Superior temporal gyrus (tissue), 1 donor: ENCODE results near the gene IRF2BP2.
"Not testable (repeated sequence)": the region's sequence is repeated elsewhere in the genome, so short reads cannot be mapped to it uniquely, and the experiment has no call there.

ENCODE experiments used
- DNase-seq: peaks from one replicate; pipeline ENCODE4 v3.0.0-alpha.2; 2016; ENCODE audit errors: extremely low spot score

IRF2BP2 gene

DNA sequence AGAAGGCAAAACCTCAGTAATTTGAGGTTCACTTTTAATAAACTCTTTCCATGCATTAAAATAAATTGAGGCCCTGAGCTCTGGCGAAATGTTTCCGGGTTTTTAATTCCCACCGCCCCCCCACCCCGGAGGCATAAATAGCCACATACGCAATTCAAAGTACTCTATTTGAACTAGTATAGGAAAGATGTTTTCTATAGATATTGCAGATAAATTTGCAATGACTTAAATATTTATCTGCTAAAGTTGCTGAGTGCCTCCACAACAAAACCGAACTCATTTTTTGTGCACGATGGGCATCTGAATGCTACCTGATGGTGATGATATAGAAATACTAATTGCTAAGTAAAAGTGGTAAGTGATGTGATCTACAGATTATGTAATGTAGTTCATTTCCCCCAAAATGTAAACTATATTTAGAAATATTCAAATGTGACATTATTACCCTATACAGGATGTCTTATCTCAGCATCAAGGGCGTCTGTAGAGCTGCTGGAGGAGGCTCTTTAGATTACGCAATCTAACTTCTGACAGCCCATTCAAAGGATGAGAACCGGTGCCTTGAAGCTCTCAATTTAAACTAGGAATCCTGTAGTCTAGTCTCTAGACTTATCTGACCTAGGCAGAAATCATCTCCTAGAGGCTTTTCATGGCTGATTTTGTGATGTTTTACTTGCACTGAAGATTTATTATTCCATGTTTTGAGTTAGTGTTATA lies 8.5 kb downstream of the IRF2BP2 start:
- DNase-seq = peak; percentile 79

DNA sequence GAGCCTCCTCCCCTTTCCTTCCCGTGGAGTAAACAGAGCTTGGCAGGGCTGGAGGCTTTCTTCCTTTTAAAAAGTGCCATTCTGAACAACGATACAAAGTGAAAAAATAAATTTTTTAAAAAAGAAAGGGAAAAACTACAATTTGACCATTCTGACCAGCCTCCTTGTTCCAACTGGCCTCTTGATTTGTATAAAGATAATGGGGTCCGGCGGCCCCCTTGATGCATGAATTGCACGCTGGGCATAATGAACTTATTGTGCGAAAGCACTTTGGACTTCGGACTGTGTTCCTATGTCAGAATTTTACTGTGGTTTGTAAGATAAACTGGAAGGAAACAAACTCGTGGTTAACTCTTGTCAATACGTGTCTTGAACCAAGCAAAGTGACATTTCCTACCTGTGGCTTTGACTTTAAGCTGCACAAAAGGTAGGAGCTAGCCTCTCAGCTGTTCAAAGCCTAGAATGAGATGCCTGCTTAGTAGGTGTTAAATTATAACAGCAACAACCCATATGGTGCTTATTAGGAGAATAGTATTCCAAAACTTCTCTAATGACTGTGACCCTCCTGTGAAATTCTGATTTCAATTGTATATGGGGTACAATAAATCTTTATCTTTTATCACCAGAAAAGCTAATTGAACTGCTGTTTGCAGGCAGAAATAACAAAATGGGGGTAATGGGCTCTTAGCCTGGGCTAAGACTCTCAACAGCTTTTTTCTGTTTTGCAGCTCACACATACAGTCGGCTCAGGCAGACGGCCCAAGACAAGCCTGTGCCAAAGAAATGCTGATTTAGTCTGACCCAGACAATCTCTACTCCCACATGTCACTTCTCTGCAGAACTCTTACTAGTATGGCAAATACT lies 9.3 kb downstream of the IRF2BP2 start:
- DNase-seq = peak; percentile 80

DNA sequence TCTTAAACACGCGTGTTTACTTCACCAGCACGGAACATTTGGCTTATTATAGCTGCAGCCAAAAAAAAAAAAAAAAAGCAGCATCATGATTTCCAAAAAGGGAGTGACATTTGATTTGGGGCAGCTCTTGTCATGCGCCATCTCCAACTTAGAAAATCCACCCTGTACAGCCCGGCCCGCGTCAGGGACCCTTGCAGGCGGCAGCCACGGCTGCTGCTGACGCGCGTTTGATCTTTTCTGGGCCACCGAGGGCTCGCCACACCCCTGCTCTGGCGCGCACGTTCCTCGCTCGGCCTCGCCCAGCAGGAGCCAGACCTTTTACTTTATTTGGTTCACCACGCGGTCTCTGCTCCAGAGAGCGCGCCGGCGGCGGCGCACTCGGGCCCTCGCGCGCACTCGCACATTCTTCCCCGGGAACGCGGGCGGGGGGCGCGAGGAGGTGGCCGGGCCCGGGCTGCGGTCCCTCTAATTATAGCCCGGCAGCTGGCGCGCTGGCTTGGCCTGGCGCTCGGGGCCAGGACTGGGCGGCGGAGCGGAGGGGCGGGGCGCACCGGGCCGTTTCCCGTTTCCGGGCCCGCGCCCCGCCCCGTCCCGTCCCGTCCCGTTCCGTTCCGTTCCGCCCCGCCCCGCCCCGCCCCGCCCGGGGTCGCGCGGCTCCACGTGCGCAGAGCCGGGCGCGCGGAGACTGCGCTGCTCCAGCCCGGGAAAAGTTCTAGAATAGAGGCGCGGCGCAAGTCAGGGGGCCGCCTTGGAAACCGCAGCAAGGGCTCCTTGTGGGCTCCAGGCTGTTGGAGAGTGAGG lies 10.2 kb downstream of the IRF2BP2 start:
- DNase-seq = peak; percentile 81

- DNase-seq = peak; percentile 46
These were observed 10.9 kb downstream of the IRF2BP2 start for GRCh38 chr1:234598974-234599616.

GRCh38 chr1:234597894-234598293 lies 12.1 kb downstream of the IRF2BP2 start:
- peak; percentile 77 for DNase-seq

DNA sequence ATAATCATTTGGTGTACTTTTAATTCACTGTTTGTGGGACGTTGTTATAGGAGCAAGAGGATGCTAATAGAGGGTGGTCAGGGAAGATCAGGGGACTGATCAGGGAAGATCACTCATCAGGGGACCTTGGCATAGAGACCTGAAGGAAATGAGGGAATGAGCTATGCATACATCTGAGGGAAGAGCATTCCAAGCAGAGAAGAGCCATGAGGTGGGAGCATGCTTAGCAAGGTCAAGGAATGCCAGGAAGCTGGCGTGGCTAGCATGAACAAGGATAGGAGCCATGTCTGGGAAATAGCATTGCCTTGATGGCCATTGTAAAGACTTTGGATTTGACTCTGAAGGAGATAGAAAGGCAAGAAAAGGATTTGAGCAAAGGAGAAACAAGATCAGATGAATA lies 14.1 kb downstream of the IRF2BP2 start:
- no peak for DNase-seq

DNA sequence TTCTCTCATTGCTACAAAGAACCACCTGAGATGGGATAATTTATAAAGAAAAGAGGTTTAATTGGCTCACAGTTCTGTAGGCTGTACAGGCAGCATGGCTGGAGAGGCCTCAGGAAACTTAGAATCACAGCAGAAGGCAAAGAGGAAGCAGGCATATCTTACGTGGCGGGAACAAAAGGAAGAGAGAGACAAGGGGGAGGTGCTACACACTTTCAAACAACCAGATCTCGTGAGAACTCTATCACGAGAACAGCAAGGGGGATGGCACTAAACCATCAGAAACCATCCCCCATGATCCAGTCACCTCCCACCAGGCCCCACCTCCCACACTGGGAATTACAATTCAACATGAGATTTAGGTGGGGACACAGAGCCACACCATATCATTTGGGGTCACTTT lies 15.4 kb downstream of the IRF2BP2 start:
- not testable (repeated sequence) for DNase-seq

GRCh38 chr1:234593771-234594504 lies 16.0 kb downstream of the IRF2BP2 start:
- DNase-seq = no peak

GRCh38 chr1:234593109-234593508 lies 16.9 kb downstream of the IRF2BP2 start:
- DNase-seq = no peak

DNA sequence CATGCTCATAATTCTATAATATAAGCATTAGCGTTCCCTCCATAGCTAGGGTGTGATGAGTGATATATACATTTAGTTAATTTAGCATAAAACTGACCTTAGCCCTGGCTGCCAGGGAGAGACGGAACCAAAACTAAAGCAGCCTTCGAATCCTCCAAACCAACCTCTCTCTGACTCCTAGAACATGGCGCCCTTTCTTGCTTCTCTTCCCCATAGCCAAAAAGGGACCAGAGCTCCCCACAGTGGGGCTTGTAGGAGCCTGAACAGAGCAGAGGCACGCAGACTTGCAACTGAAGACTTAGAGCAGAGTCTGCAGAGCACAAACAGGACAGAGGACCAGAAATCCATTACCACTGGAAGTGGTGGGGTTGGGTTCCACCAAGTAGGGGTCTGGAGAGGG lies 17.7 kb downstream of the IRF2BP2 start:
- DNase-seq = no peak

DNA sequence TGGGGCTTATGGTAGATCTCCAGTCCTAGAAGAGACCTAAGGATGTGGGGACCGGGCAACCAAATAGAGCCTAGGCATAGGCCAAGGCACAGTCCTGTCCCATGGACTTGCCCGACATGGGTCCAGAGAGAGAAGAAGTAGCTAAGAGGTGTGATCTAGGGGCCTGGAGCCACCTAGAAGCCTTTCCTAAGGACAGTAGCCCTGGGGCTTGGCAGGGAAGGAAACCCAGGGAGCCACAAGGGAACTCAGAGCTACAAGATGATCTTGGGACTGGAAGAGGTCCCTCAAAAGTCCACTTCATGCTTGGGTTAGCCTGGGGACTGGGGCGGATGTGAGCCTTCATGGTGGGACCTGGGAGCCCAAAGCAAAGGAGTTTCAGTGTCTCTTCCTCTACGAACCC lies 18.8 kb downstream of the IRF2BP2 start:
- no peak for DNase-seq

DNA sequence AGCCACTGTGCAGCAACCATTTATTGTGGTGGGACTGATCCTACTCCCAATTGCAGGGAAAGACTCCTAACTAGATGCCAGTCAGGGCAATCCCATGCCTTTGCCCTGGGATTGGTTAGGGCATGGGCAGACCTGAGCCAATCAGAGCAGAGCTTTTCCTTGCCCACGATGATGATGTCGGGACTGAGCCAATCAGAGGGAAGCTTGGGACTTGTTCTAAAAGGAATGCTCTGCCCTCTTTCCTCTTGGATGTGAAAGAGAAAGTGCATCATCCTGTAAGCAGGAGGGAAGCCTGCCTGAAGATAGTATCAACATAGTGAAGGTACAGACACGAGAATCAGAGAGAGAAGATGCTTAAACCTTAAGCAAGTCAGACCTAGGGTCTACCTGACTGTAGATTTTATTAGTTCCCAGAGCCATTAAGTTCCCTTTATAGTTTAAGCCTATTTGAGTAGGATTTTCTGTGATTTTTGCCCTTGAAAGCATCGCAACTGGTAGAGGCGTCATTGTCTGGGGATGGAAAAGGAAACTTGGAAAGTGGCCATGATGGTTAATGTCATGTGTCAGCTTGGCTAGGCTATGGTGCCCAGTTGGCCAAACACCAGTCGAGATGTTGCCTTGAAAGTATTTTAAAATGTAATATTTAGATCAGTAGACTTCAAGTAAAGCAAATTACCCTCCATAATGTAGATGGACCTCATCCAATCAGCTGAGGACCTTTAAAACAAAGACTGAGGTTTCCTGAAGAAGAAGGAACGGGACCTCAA lies 19.9 kb downstream of the IRF2BP2 start:
- no peak for DNase-seq

DNA sequence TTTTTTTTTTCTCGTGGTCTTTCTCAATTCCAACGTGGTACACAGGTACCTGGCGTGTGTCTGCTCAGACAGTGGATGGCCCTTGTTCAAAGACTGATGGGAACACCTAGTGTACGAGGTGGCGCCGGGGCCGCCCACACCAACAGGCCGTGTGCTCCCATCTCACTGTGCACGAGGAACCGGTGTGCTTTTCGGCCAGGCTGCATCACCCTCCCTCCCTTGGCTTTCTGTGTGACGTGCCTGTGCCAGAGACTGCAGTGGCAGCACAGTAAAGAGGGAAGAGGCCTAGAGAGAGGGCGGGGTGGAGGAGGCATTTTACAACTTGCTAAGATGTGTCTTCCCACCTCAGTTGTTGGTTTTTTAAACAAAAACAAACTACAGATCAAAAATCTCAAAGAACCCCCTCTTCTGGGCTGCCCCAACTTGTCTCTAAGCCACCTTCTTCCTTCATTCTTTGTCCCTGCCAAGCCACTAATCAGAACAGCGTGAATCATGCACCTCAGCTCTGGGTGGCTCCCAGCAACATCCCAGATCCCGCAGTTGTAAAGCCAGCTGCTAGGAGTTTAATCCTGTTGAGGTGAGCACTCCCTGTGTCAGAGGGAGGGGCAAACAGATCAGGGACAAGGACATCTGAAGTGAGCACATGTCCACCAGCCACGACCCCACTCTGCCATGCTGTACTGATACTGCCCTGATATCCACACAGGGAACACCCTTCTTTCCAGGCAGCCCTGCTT lies 20.7 kb downstream of the IRF2BP2 start:
- no peak for DNase-seq

DNA sequence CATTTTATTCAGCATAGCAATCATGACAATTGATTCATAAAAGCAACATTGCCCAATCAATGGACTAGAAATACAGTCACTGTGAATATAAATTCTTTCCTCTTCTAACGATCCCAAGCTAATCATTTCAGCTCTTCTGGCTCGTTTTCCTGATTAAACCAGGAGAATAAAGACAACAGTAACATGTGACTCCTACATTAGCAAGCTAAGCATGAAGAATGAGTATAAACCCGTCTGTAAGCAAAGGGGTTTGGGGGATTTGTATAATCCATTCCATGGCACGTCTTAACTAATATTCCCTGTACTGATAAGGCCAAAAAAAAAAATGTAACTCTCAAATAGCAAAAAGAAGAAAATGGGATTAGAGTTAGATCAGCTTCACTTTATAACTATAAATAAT lies 21.6 kb downstream of the IRF2BP2 start:
- no peak for DNase-seq

DNA sequence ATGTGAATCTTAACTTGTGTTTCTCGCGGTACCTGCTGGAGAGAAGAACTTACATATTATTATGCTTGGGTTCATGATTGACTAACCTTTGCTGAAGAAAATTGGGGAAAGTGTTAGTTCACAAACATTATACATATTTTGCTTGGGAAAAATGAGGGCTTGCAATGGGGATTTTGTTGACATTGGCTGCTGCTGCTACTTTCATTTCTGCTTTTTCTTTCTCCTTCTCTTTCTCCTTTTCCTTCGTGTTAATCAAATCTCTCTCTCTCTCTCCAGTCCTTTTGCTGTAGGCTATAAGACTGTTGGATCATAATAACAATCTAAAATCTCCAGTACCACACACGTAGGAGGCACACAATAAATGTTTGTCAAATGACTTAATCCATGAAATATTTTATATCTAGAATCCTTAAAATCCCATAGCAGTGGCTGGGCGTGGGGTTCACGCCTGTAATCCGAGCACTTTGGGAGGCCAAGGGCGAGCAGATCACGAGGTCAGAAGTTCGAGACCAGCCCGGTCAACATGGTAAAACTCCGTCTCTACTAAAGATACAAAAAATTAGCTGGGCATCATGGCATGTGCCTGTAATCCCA lies 23.0 kb downstream of the IRF2BP2 start:
- no peak for DNase-seq

GRCh38 chr1:234586304-234586703 lies 23.7 kb downstream of the IRF2BP2 start:
- no peak for DNase-seq

- DNase-seq = no peak
These were observed 24.5 kb downstream of the IRF2BP2 start for GRCh38 chr1:234585330-234586055.

DNA sequence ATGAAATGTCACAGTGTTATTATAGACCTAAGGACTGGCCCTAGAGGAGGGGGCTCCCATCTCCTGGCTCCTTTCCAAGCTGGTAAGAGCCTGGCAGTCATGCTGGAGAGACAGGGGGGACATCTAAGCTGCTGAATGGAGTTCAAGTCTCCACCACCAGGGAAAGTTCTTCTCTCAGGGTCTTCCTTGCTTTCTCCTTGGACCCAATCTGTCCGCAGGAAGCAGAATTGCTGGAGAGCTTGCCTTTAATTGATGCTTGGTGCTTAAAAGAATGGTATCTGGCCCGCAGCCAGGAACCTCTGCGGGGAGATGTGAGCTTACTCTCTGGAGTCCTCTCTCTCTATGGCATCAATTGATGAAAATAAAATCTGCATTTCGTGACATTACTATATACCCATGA lies 25.1 kb downstream of the IRF2BP2 start:
- no peak for DNase-seq

DNA sequence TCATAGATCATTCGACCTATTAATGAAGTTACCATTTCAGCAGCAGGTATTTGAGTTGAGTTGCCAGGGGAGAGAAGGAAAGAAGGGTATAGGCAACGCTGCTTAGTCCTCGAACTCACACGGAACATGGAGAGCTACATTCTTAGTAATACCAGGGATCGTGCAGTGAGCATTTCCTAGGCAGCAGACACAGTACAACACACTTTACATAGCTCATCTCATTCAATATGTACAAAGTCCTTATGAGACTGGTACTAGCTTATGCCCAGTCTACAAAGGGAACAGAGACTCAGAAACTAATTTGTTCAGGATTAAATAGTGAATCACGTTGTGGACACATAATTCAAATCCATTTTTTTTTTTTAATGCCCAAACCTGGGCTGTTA lies 25.6 kb downstream of the IRF2BP2 start:
- no peak for DNase-seq
